ENCODE data around the gene ACOX1. TPM values are rescaled to one million over a fixed set of nuclear protein-coding genes. Genes with fewer than 3 reads are reported as not detected.

Gene ACOX1
- total RNA-seq, 4 donors from 2014 or later: 11.2 to 70.0 (median 42.0) TPM

GRCh38 chr17:76023900-76024237 lies 44.9 kb upstream of the ACOX1 start:
- intact Hi-C loops (cut with DNase I; ENCODE audit: low total_unique reads): no loop called here
- Histone ChIP-seq H3K36me3 (no peaks in the 10 kb centered on the region), H3K27ac (no peak overlapping the region), H3K4me3 (no peak overlapping the region), H3K27me3 (no peaks in the 10 kb centered on the region), H3K4me1 (no peaks in the 10 kb centered on the region), H3K9me3 (no peaks in the 10 kb centered on the region)
- no peak for DNase-seq
- no peak for TF ChIP-seq CTCF (IDR thresholded peaks at IDR 0.05)
- TF ChIP-seq POLR2A (IDR thresholded peaks at IDR 0.05): no peak

- Histone ChIP-seq H3K4me1 (no peaks in the 10 kb centered on the region), H3K27me3 (no peaks in the 10 kb centered on the region), H3K36me3 (no peaks in the 10 kb centered on the region), H3K27ac (no peak overlapping the region), H3K4me3 (no peak overlapping the region), H3K9me3 (no peaks in the 10 kb centered on the region)
- TF ChIP-seq POLR2A (IDR thresholded peaks at IDR 0.05): no peak
- TF ChIP-seq CTCF (IDR thresholded peaks at IDR 0.05): no peak
- intact Hi-C loops (cut with DNase I; ENCODE audit: low total_unique reads): no loop called here
- DNase-seq: no peak
Observed at GRCh38 chr17:76022973-76023899, 44.3 kb upstream of the ACOX1 start.

GRCh38 chr17:76022285-76022684 lies 43.3 kb upstream of the ACOX1 start:
- intact Hi-C loops (cut with DNase I; ENCODE audit: low total_unique reads): no loop called here
- no peaks in the 10 kb centered on the region for H3K4me1 ChIP-seq

GRCh38 chr17:76019833-76020467 lies 41.0 kb upstream of the ACOX1 start:
- no peaks in the 10 kb centered on the region for H3K36me3 ChIP-seq
- H3K4me1 ChIP-seq: no peaks in the 10 kb centered on the region
- TF ChIP-seq CTCF (IDR thresholded peaks at IDR 0.05): no peak
- TF ChIP-seq POLR2A (IDR thresholded peaks at IDR 0.05): no peak
- H3K27ac ChIP-seq: no peak overlapping the region
- no peak overlapping the region for H3K4me3 ChIP-seq
- H3K9me3 ChIP-seq: no peaks in the 10 kb centered on the region
- intact Hi-C loops (cut with DNase I; ENCODE audit: low total_unique reads): no loop called here
- no peak for DNase-seq
- H3K27me3 ChIP-seq: no peaks in the 10 kb centered on the region

More at GRCh38 chr17:76022285-76022684, 43.3 kb upstream of the ACOX1 start:
- H3K27ac ChIP-seq: no peak overlapping the region
- no peaks in the 10 kb centered on the region for H3K27me3 ChIP-seq
- H3K36me3 ChIP-seq: no peaks in the 10 kb centered on the region
- DNase-seq: no peak
- H3K4me3 ChIP-seq: no peak overlapping the region
- H3K9me3 ChIP-seq: no peaks in the 10 kb centered on the region
- TF ChIP-seq CTCF (IDR thresholded peaks at IDR 0.05) (no peak), POLR2A (IDR thresholded peaks at IDR 0.05) (no peak)

GRCh38 chr17:76018801-76019200 lies 39.8 kb upstream of the ACOX1 start:
- Histone ChIP-seq H3K27ac (no peak overlapping the region), H3K27me3 (no peaks in the 10 kb centered on the region), H3K4me1 (no peaks in the 10 kb centered on the region), H3K4me3 (no peak overlapping the region), H3K36me3 (no peaks in the 10 kb centered on the region), H3K9me3 (no peaks in the 10 kb centered on the region)
- intact Hi-C loops (cut with DNase I; ENCODE audit: low total_unique reads): no loop called here
- TF ChIP-seq POLR2A (IDR thresholded peaks at IDR 0.05) (no peak), CTCF (IDR thresholded peaks at IDR 0.05) (no peak)
- no peak for DNase-seq
